Daoy (cell line): ENCODE data around the gene SAP25. TPM values are rescaled to one million over a fixed set of nuclear protein-coding genes. Genes with fewer than 3 reads are reported as not detected.
"Not testable (repeated sequence)": the region's sequence is repeated elsewhere in the genome, so short reads cannot be mapped to it uniquely, and the experiment has no call there.

Experiments used
- DNase-seq: peaks from one replicate; pipeline ENCODE4 v3.0.0-alpha.2; 2015; ENCODE audit warnings: low read depth
- total RNA-seq: library from RNA; depleted of rRNA; stranded (reverse); fragments of >200 nt; shearing (Covaris generic); gene quantifications from 2 replicates; pipeline ENCODE4 v1.2.3, GENCODE V29; 2014

Gene SAP25
- total RNA-seq, 1 experiment from 2014 or later = 0.80 TPM

- DNase-seq = no peak
Measured at GRCh38 chr7:100575746-100576383, 2.2 kb upstream of the SAP25 start.

GRCh38 chr7:100575206-100575631 lies 1.5 kb upstream of the SAP25 start:
- peak; percentile 38 for DNase-seq

- no peak for DNase-seq
Measured at GRCh38 chr7:100574362-100575205, 884 bp upstream of the SAP25 start.

- DNase-seq = no peak
Measured at GRCh38 chr7:100572949-100573675, 588 bp downstream of the SAP25 start.

GRCh38 chr7:100572281-100572948 lies 1.3 kb downstream of the SAP25 start:
- DNase-seq = no peak

GRCh38 chr7:100571829-100572116 lies 1.9 kb downstream of the SAP25 start:
- DNase-seq = no peak

GRCh38 chr7:100570954-100571828 lies 2.5 kb downstream of the SAP25 start:
- DNase-seq = peak; percentile 64

- peak; percentile 86 for DNase-seq
Measured at GRCh38 chr7:100568896-100569844, 4.5 kb downstream of the SAP25 start.

GRCh38 chr7:100568176-100568895 lies 5.4 kb downstream of the SAP25 start:
- no peak for DNase-seq

- no peak for DNase-seq
Measured at GRCh38 chr7:100567751-100568175, 5.9 kb downstream of the SAP25 start.

- peak; percentile 60 for DNase-seq
Measured at GRCh38 chr7:100567031-100567730, 6.5 kb downstream of the SAP25 start.

- no peak for DNase-seq
Measured at GRCh38 chr7:100566018-100566531, 7.6 kb downstream of the SAP25 start.

GRCh38 chr7:100565133-100565571 lies 8.5 kb downstream of the SAP25 start:
- DNase-seq = no peak

GRCh38 chr7:100564405-100564804 lies 9.3 kb downstream of the SAP25 start:
- DNase-seq = not testable (repeated sequence)

GRCh38 chr7:100563809-100564400 lies 9.8 kb downstream of the SAP25 start:
- peak; percentile 80 for DNase-seq

- no peak for DNase-seq
Measured at GRCh38 chr7:100563100-100563564, 10.6 kb downstream of the SAP25 start.

GRCh38 chr7:100562195-100563099 lies 11.3 kb downstream of the SAP25 start:
- DNase-seq = no peak
